Retina (tissue), 1 donor: ENCODE results near the gene ENTPD1.
"Not testable (repeated sequence)": the region's sequence is repeated elsewhere in the genome, so short reads cannot be mapped to it uniquely, and the experiment has no call there.

ENCODE experiments used
- DNase-seq: peaks from one replicate; pipeline ENCODE4 v3.0.0-alpha.2; 2016

ENTPD1 gene

DNA sequence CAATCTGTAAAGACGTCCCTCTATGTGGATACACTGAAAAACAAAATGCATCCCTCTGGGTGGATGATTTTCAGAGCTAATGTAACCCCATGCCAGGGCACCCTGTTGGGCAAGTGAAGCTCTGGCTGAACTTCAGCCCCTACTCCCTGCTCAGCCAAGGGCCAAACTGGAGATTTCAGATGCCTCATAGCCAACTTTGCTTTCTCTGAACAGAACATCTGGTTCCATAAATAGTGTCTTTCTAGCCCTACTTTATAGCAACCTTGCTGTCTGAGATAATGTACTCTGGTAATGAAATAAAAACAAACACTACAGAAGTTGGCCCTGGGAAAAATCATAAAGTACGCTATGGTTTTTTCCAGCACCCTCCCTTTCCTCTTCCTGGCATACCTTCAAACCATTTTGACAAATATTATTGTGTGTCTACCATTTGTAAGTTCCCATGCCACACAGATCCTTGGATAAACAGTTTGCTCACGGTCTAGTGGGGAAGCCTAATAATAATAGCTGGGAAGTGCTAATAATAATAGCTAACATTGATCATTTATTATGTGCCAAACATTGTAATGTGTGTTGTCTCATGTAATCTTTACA, 3.4 kb downstream of the ENTPD1 start:
- DNase-seq: no peak

DNA sequence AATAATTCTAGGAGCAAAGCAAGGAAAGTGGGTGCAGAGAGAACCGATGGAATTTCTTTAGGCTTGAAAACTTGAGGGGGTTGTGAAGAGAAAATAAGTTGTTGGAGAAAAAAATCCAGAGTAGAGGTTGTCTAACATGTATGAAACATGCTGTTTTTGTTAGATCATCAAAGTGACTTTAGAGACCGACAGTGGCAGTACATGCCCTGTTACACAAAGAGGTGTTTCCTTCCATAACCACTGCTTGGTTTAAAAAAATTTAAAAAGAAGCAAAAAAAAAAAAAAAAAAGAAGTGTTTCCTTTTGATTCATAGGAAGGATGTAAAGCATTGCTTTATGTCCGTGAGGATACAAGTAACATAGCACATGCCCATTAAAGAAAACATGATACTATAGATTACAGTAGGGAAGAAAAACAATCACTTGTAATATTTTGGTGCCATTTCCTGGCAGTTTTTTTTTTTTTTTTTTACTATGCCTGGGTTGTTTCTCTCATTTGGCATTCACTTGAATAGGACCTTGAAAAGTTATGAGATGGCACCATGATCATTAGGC, 6.1 kb downstream of the ENTPD1 start:
- DNase-seq: no peak

DNA sequence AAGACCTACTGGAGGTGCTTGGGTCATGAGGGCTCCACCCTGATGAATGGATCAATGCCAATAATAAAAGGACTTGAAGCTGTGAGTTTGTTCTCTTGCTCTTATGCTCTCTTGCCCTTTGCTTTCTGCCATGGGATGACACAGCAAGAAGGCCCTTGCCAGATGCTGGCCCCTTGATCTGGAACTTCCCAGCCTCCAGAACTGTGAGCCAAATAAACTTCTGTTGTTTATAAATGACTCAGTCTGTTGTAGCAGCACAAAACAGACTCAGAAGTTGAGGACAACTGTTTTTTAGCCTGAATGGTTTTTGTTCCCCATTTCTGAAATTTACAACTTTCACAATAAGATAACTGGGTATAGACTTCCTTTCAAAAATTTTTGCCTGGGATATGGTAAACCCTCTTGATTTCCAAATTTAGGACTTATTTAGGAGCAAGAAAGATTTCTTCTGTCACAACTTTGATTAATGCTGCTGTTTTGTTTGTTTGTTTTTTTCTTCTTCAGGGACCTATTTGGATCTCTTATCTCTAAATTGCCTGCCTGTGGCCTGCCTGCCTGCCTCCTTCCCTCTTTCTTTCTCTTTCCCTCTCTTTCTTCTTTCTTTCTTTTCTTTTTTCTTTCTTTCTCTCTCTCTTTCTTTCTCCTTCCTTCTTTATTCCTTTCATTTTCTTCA, 12.1 kb downstream of the ENTPD1 start:
- no peak for DNase-seq

DNA sequence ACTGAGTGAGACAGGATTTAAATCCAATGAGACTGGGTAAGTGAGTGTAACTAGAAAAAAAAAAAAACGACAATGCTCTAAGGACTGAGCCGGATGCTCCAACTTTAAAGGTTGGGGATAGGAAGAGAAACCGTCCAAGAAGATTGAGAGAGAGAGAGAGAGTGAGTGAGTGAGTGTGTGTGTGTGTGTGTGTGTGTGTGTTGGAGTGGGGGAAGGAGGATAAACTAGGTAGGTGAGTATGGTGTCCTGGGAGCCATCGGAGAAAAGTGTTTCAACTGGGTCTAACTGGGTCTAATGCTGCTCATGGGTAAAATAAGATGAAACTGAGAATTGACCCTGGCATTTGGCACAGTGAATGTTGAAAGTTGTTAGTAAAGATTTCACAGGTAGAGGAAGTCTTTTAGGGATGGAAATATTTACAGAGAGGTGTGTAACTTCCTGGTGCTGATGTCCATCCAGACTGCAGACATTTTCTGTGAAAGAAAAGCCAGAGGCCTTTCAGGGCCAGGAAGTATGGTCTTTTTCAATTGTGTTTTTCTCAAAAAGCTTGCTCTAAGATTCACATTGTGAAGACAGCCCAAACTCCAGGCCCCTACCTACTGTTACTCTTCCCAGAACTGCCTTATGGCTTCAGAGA, 14.2 kb downstream of the ENTPD1 start:
- DNase-seq: no peak

DNA sequence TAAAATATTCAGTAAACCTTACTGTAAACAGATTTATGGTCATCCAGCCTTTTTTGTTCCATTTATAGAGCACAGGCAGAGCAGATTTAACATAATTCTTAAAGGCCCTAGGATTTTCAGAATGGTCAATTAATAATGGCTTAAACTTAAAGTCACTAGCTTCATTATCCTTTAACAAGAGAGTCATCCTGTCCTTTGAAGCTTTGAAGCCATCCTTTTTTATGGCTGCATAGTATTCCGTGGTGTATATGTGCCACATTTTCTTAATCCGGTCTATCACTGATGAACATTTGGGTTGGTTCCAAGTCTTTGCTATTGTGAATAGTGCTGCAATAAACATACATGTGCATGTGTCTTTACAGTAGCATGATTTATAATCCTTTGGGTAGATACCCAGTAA, 17.5 kb downstream of the ENTPD1 start:
- DNase-seq: not testable (repeated sequence)

DNA sequence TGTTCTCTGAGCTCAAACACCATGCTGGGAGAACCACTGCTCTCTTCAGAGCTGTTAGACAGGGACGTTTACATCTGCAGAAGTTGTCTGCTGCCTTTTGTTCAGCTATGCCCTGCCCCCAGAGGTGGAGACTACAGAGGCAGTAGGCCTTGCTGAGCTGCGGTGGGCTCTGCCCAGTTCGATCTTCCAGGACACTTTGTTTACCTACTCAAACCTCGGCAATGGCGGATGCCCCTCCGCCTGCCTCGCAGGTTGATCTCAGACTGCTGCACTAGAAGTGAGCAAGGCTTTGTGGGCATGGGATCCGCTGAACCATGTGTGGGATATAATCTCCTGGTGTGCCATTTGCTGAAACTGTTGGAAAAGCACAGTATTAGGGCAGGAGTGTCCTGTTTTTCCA, 21.7 kb downstream of the ENTPD1 start:
- DNase-seq: not testable (repeated sequence)

DNA sequence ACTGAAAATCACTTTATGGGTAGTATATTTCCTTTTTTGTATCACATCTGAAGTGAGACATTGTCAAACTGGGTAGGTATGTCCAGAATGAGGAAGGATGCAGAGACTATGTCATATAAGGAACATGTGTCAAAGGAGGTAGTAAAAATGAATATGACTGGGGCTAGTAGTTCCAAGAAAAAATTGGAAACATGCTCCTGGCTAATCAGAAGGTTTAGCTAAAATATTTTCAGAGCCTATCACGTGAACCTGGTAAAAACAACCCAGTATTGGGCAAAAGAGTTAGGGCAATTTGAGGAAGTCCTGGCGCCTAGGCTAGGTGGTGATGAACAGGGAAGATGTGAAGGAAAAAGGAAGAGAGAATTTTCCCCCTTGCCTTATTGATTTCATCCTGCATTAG, 26.4 kb downstream of the ENTPD1 start:
- DNase-seq: no peak

DNA sequence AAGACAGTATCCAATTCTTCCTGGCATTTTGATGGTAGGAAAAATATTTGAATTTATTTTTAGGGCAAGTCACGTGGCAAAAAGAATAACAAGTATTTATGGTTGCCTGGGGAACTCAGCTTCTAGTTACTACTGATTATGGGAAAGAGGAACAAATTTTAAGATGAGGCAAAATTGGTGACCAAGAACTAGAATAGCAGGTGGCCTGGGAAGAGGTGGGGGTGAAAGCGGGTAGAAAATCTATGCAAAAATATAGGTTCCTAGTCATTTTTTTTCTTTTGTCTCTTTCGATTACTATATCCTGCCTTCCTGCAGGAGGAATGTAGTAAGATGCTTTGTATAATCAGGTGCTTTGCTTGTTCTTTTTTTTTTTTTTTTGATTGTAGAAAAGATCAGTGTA, 27.8 kb downstream of the ENTPD1 start:
- no peak for DNase-seq

DNA sequence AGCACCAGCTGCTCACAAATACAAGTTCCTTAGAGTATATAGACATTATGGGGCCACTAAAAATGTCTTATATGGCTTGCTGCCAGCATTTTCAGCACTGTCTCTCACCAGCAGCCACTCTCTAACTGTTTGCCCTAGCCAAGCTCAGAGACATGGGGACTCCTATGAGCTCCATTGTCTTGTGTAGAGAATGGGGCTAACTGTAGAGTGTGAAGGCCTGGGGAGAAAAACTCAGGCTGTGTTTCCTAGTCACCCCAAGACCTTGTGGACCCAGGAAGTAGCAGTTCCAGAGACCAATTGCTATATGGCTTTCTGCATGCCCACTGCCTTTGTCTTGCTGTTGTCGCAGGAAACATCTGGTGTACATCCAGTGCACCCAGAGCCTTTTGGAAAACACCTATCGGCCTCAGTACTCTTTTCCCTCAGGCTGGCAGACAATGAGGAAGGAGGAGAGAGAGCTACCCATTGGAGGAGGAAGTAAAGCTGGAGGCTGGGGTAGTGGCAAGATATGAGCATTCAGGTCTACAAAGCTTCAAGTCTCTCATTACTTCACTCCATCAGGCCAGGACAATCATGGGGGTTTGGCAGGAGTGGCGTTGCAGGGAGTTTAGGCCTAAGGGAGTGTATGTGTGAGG, 28.4 kb downstream of the ENTPD1 start:
- no peak for DNase-seq

DNA sequence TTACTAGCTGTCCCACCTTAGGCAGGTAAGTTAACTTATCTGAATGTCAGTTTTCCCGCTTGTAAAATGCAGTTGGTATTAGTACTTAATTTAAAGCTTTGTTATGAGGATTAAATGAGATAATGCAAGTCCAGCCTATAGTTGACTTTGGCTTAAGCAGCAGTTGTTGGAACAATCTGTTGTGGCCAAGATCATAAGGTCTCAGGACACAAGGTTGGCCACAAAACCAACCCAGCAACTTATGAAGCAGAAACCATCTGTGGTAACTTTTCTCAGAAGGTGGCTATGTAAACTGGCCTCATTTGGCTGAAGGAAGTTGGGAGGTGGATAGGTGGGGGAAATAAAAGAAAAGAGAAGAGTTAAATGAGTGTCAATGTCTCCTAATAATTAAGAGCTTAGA, 29.4 kb downstream of the ENTPD1 start:
- no peak for DNase-seq

DNA sequence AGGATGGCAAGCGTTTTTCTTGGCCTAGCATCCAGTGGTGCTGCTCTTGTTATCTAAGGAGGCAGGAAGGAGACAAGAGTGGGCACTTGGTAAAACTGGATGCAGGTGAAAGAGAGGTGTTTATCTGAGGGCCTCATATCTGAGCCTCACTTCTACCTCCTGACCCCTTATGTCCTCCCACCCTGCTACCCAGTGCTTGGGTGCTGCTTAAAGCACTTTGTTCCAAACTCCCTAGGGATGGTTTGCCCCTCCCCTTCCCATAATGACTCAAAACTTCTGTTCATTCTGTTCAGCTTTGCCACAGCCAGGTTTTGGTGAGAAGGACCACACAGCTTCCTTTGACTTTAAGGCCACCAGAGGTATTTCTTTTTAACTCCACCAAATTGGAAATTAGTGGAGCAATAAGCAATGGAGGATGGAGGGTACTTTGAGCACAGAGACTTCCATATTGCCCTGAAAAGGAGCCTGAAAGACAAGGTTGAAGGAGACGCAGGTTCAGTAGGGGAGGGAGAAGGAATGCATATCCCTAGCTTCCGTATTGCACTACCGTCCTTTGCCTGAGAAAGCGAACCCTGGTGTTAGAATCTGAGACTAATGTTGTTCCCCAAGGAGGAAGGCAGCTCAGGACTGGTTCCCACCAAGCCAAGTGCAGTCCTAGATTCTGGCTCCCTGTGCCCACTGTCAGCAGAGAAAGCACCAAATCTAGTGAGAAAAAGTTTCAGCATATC, 30.1 kb downstream of the ENTPD1 start:
- DNase-seq: no peak

DNA sequence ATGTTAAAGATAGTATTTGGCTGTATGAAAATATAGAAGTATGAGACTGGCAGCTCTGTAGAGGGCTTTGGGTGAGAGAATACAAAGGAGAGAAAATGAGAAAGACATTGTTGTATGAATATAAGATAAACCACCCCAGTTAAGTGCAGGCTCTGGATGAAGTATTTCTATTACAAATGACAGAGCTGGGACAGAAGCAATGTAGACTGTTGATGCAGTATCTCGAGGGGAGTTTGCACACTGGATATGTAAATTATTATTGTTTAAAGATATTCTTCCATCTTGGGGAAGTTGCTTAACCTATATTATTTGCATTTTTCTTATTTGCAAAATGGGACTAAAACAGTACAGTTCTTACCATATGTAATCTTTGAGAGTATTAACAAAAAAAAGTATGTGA, 31.5 kb downstream of the ENTPD1 start:
- no peak for DNase-seq

DNA sequence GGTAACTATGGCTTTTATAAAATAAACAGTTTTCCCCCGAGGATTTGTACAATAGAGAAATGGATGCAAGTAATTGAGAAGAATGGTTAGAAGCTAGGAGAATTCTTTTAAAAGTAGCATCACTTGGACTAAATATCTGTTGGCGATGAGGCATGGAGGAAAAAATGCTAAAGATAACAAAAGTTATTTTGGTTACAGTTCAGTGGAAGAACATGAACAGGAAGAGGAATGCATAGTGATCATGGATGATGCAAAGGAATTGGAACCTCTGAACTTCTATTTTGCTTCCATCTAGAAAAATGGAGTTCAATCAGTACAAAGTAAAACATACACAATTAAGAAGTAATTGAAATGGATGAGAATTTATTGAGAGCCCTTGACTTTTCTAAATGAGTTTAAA, 32.9 kb downstream of the ENTPD1 start:
- no peak for DNase-seq

DNA sequence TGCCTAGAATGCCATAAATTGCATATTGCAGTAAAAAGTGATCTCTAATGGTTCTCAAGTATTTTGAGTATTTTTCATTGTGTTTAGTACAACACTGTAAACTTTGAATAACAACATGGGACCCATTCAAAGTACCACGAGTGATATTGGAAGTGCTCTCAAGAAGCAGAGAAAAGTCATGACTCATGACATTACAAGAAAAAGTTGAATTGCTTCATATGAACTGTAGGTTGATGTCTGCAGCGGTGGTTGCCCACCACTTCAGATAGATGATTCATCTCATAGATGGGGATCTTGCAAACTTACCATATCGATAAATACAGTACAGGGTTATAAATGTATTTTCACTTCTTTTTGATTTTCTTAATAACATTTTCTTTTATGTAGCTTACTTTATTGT, 33.9 kb downstream of the ENTPD1 start:
- DNase-seq: no peak

DNA sequence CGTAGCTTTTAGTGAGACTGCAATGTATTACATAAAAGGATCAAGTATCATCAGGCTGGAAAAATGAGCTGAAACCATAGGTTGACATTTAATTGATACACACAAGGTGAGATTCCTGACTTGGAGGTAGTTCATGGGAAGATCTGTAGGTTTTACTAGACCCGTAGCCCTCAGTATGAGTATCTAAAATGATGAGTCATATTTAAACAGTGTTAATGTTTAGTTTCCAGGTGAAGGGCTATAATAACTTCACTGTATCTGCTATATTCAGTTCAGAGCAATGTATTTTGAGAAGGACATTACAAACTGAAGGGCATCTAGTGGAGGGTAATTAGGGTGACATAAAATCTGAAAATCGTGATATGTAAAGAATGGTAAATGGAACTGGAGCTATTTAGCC, 35.0 kb downstream of the ENTPD1 start:
- no peak for DNase-seq

DNA sequence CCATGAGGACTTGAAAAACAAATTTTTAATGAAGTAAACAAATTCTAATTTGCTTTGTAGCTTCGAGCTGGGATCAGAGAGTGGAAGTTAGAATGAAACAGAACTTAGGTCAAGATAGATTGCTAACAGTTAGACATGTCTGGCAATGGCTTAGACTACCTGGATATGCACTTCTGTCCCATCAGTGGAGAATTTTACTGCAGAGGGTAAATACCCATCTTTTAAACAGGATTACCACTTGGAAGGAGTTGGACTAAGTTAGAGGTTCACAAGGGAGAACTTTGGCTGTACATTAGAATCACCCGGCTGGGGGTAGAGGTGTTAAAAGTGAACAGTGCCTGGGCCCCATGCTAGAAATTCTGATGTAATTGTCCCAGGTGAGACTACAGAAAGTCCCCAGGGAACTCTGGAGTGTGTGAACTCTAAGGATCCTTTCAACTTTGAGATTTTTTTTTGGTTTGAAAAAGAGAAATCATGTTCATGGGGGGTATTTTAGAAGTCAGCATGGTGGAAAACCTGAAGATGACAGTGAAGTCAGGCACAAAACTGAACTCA, 35.5 kb downstream of the ENTPD1 start:
- no peak for DNase-seq

DNA sequence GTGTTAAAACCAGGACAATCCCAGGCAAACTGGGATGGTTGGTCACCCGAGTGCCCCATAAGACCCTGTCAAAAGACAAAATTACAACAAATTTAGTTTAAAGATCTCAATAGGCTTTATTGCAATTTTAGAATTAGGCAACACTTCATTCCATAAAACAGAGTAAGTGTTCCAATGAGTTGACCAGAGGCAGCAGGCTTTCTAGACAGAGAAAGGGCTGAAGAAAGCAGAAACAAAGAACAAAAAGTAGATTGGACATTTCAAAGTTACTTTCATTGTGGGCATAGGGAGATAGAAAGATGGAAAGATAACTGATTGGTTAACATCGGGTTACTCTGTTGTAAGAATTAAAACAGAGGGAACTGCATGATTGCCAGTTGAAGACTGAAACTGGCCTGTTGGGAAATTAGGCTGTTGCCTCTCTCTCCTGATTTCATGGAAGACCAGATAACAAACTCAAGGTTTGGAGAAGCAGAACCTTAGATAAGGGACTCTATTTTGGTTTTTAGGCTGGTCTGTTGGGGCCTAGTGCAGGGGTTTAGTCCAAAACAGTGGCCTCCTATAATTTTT, 36.3 kb downstream of the ENTPD1 start:
- DNase-seq: no peak

DNA sequence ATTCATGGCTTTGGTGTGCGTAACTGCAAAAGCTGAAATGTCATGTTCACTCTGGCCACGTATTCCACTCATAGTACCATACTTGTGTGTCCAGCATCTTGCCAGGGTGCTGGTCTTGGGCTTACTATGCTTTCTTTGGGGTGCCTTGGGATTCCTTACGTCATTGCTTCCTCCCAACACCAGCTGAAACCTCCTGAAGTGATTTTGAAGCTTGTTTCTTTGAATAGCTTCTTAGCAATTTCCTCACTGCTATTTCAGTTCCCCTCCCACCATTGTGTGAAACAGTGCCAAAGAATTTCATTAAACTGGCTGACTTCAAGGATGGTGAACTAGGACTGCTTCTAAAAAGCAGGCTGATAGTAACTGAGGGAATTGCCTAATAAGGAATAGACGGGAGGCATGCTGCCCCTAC, 36.9 kb downstream of the ENTPD1 start:
- no peak for DNase-seq

DNA sequence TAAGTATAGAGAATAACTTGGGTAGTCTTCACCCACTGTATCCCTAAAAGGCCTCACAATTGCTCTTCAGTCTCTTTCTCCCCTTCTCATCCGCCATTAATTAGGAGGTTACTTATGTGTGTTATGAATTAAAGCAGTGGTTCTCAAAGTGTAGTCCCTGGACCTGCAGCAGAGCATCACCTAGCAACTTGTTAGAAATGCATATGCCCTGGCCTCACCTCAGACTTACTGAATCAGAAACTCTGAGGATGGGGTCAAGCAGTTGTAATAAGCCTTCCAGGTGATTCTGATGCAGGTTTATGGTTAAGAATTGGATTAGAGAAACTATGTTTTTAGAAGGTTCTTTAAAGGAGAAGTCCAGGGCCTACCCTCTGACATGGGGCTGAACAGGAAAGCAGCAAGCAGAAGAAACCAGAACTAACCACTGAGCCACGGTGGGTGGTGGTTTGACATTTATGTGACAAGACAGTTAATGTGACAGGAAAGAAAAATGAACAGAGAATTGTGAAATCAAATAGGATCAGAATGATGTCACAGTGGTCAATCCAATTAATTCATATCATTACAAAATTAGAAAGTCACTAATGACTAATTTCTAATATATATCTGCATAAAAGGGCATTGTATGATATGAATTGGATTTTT, 37.6 kb downstream of the ENTPD1 start:
- peak; percentile 10 for DNase-seq

DNA sequence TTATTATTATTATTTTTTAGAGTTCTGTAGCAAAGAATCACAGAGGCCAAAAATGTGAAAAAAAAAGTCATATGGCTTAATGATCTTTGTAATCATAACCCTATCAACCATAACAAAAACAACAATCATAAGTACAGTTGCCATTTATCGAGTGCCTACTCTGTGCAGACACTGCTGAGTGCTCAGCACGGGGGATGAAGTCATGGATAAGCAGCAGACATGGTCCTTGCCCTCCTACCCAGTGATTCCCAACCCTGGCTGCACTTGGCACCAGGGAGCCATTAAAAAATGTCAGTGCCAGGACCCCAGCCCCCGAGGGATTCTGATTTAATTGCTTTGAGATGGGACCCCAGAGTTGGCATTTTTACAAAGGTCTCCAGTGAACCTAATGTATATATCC, 38.2 kb downstream of the ENTPD1 start:
- no peak for DNase-seq

DNA sequence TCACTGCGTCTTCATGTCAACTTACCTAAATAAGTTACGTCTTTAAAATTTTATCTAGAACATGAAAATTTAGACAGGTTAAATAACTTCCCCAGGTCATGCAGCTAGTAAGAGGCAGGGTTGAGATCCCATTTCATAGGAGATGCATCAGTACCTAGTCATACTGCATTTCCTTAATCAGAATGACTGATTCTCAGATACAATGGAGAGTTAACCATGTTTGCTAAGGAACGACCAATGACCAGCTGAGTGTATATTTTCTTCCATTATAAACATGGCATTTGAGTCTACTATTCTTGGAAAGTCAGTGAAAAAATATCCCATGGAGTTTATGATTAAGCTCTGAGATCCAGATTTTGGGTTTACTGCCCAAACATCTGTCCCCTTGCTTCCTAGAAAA, 39.6 kb downstream of the ENTPD1 start:
- DNase-seq: no peak

DNA sequence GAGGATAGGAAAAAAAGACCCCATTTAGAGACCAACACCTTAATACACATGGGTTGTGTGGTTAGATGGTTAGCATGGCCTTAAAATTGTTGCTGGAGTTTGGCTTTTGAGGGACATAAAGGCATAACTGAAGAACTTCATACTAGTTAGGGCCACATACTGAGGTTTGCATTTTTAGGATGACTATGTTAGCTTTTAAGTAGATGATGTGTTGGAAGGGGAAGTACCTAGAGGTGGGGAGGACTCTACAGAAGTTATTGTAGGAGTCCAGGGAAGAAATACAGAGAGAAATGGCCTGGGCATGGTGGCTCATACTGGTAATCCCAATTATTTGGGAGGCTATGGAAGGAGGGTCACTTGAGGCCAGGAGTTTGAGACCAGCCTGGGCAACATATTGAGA, 40.5 kb downstream of the ENTPD1 start:
- DNase-seq: no peak
